H1 (cell line): Measurements from ENCODE around the gene SP5. TPM values are rescaled to one million over a fixed set of nuclear protein-coding genes. Genes with fewer than 3 reads are reported as not detected.

ENCODE experiments used
- CTCF ChIA-PET: fragments of 300-600 bp; sonication (Branson Sonifier 250); formaldehyde crosslinking; loops from one replicate; lab custom pipeline; 2021; ENCODE audit not compliant: partially characterized antibody; lab: Charles Lee
- POLR2A ChIA-PET: fragments of 300-600 bp; sonication (Branson Sonifier 250); formaldehyde crosslinking; loops from one replicate; lab custom pipeline; 2021; ENCODE audit warnings: inconsistent platforms; ENCODE audit not compliant: partially characterized antibody; lab: Charles Lee
- DNase-seq, 2 experiments: peaks; one replicate each; pipeline versions ENCODE4 v3.0.0 to v3.0.0-alpha.2; 2010 to 2022; ENCODE audit warnings: low spot score in 2 of 2, low read depth in 1 of 2, mixed read lengths in 1 of 2
- FAIRE-seq: peaks from 2 replicates; lab custom pipeline; 2011; peaks lifted over from hg19 to GRCh38; lab: Jason Lieb, UNC
- H2AFZ ChIP-seq: 2 replicates; pipeline ENCODE4 v1.8.1; 2012; ENCODE audit warnings: low read length, inconsistent platforms
- H2AK5ac ChIP-seq: 2 replicates; pipeline ENCODE4 v1.6.1; 2013; ENCODE audit warnings: low read depth, low read length
- H2BK120ac ChIP-seq: replicated peaks from 2 replicates; pipeline ENCODE3; 2013; ENCODE audit warnings: low read depth, low read length, inconsistent platforms
- H2BK12ac ChIP-seq: 2 replicates; pipeline ENCODE4 v1.6.1; 2013; ENCODE audit warnings: low read depth, low read length
- H2BK15ac ChIP-seq: 2 replicates; pipeline ENCODE4 v1.6.1; 2013; ENCODE audit warnings: low read length
- H2BK20ac ChIP-seq: 2 replicates; pipeline ENCODE4 v1.6.1; 2013; ENCODE audit warnings: low read length
- H2BK5ac ChIP-seq: 2 replicates; pipeline ENCODE4 v1.6.1; 2013; ENCODE audit warnings: low read depth, low read length
- H3K14ac ChIP-seq: 2 replicates; pipeline ENCODE4 v1.6.1; 2013; ENCODE audit warnings: inconsistent platforms; ENCODE audit not compliant: insufficient read length
- H3K18ac ChIP-seq: 2 replicates; pipeline ENCODE4 v1.6.1; 2013; ENCODE audit warnings: low read length; ENCODE audit errors: extremely low read depth
- H3K23ac ChIP-seq: 2 replicates; pipeline ENCODE4 v1.6.1; 2013; ENCODE audit warnings: inconsistent platforms; ENCODE audit not compliant: insufficient read length
- H3K23me2 ChIP-seq: 2 replicates; pipeline ENCODE4 v1.6.1; 2013; ENCODE audit warnings: low read depth, low read length
- H3K27ac ChIP-seq: 2 replicates; pipeline ENCODE4 v1.6.1; 2011; ENCODE audit warnings: low read depth, low read length, inconsistent platforms
- H3K27me3 ChIP-seq, 4 experiments: replicated peaks in 1 of 4; 1 replicate in 1 of 4; 2 replicates in 3 of 4; pipeline versions ENCODE4 v1.6.1 to v1.8.1; 2011 to 2013; ENCODE audit warnings: low read length in 3 of 4, mild to moderate bottlenecking in 3 of 4, inconsistent platforms in 2 of 4, mixed read lengths in 2 of 4, moderate library complexity in 1 of 4; ENCODE audit not compliant: control insufficient read depth in 3 of 4, insufficient read depth in 3 of 4; ENCODE audit errors: extremely low read depth in 1 of 4
- H3K36me3 ChIP-seq, 4 experiments: 2 replicates each; pipeline versions ENCODE4 v1.6.1 to v1.8.1; 2011 to 2013; ENCODE audit warnings: mild to moderate bottlenecking in 4 of 4, low read length in 3 of 4, moderate library complexity in 2 of 4, control low read depth in 1 of 4, inconsistent platforms in 1 of 4; ENCODE audit not compliant: insufficient read depth in 4 of 4, control insufficient read depth in 2 of 4
- H3K4ac ChIP-seq: replicated peaks from 2 replicates; pipeline ENCODE3; 2013; ENCODE audit warnings: low read length, low read depth, mixed read lengths, inconsistent platforms; ENCODE audit not compliant: insufficient read length
- H3K4me1 ChIP-seq, 4 experiments: replicated peaks in 1 of 4; 1 replicate in 1 of 4; 2 replicates in 3 of 4; pipeline versions ENCODE4 v1.6.1 to v1.8.1; 2011 to 2013; ENCODE audit warnings: low read length in 3 of 4, inconsistent platforms in 2 of 4, mixed read lengths in 1 of 4; ENCODE audit not compliant: insufficient read depth in 4 of 4, control insufficient read depth in 3 of 4
- H3K4me2 ChIP-seq, 2 experiments: 2 replicates each; pipeline versions ENCODE4 v1.6.1 to v1.8.1; 2011 to 2013; ENCODE audit warnings: low read depth in 2 of 2, low read length in 2 of 2, control low read depth in 1 of 2, inconsistent platforms in 1 of 2, mild to moderate bottlenecking in 1 of 2; ENCODE audit not compliant: insufficient read depth in 1 of 2
- H3K4me3 ChIP-seq, 4 experiments: fragments of 200-600, 300-600 bp in 1 of 4; sonication (generic), shearing (Covaris generic), sonication (Bioruptor Twin) in 1 of 4; 2 replicates each; pipeline versions ENCODE4 v1.5.1 to v1.8.1; 2011 to 2016; ENCODE audit warnings: low read length in 4 of 4, low read depth in 3 of 4, control low read depth in 2 of 4, inconsistent platforms in 2 of 4, mild to moderate bottlenecking in 2 of 4, mixed read lengths in 1 of 4, moderate library complexity in 1 of 4; ENCODE audit not compliant: insufficient read depth in 2 of 4; ENCODE audit errors: extremely low read depth in 1 of 4
- H3K56ac ChIP-seq: replicated peaks from 2 replicates; pipeline ENCODE3; 2013; ENCODE audit warnings: low read depth, mild to moderate bottlenecking, mixed read lengths, low read length, inconsistent platforms; ENCODE audit not compliant: insufficient read length
- H3K79me1 ChIP-seq: 2 replicates; pipeline ENCODE4 v1.6.1; 2013; ENCODE audit warnings: low read depth, low read length, control low read depth
- H3K79me2 ChIP-seq, 2 experiments: 2 replicates each; pipeline versions ENCODE4 v1.6.1 to v1.8.1; 2012 to 2013; ENCODE audit warnings: low read length in 2 of 2, mild to moderate bottlenecking in 2 of 2, inconsistent platforms in 1 of 2; ENCODE audit not compliant: insufficient read depth in 2 of 2, control insufficient read depth in 1 of 2
- H3K9ac ChIP-seq, 4 experiments: replicated peaks in 1 of 4; 1 replicate in 1 of 4; 2 replicates in 3 of 4; pipeline versions ENCODE4 v1.6.1 to v1.8.1; 2011 to 2013; ENCODE audit warnings: low read depth in 3 of 4, low read length in 3 of 4, control low read depth in 2 of 4, mild to moderate bottlenecking in 2 of 4, moderate library complexity in 2 of 4, inconsistent platforms in 1 of 4; ENCODE audit errors: extremely low read depth in 1 of 4
- H3K9me3 ChIP-seq, 2 experiments: 2 replicates each; pipeline versions ENCODE4 v1.6.1 to v1.8.1; 2012 to 2013; ENCODE audit warnings: mild to moderate bottlenecking in 2 of 2, moderate library complexity in 2 of 2, control low read depth in 1 of 2, inconsistent platforms in 1 of 2, low read depth in 1 of 2, low read length in 1 of 2, mixed read lengths in 1 of 2; ENCODE audit not compliant: insufficient read depth in 2 of 2
- H4K20me1 ChIP-seq, 2 experiments: replicated peaks in 1 of 2; 2 replicates each; pipeline versions ENCODE3 to v1.8.1; 2011 to 2013; ENCODE audit warnings: inconsistent platforms in 2 of 2, low read length in 2 of 2, mild to moderate bottlenecking in 1 of 2; ENCODE audit not compliant: insufficient read depth in 2 of 2, control insufficient read depth in 1 of 2
- H4K5ac ChIP-seq: 2 replicates; pipeline ENCODE4 v1.6.1; 2013; ENCODE audit warnings: low read length, low read depth, mixed read lengths, inconsistent platforms; ENCODE audit not compliant: insufficient read length
- H4K8ac ChIP-seq: 2 replicates; pipeline ENCODE4 v1.8.0; 2013; ENCODE audit warnings: mild to moderate bottlenecking, moderate library complexity, low read length, inconsistent platforms; ENCODE audit not compliant: insufficient read depth; ENCODE audit errors: extremely low read depth
- H4K91ac ChIP-seq: replicated peaks from 2 replicates; pipeline ENCODE3; 2013; ENCODE audit warnings: low read length, mixed read lengths, inconsistent platforms; ENCODE audit not compliant: insufficient read length
- CBX5 ChIP-seq: fragments of 300-800, 300-1000 bp; sonication (generic); IDR thresholded peaks from 2 replicates; pipeline ENCODE4 v1.7.1; 2016; ENCODE audit warnings: antibody characterized with exemption, low read length, low read depth
- CHD2 ChIP-seq: IDR thresholded peaks from 2 replicates; pipeline ENCODE4 v1.6.1; 2012; ENCODE audit warnings: low read length, improper control_type of control experiment
- CTBP2 ChIP-seq: IDR thresholded peaks from 2 replicates; pipeline ENCODE4 v1.7.0; 2011; ENCODE audit warnings: borderline replicate concordance, mild to moderate bottlenecking, moderate library complexity, mixed read lengths, low read length; ENCODE audit not compliant: insufficient read depth, insufficient read length
- EZH2 ChIP-seq: fragments of 200-600 bp; sonication (generic); IDR thresholded peaks from 2 replicates; pipeline ENCODE4 v1.7.1; 2012; ENCODE audit warnings: low read depth, mild to moderate bottlenecking, moderate library complexity, low read length, inconsistent platforms; ENCODE audit not compliant: severe bottlenecking
- FOSL1 ChIP-seq: IDR thresholded peaks from 2 replicates; pipeline ENCODE4 v1.6.1; 2011; ENCODE audit warnings: mild to moderate bottlenecking, low read depth, low read length, moderate library complexity; ENCODE audit not compliant: insufficient read depth
- GTF2F1 ChIP-seq: IDR thresholded peaks from 2 replicates; pipeline ENCODE4 v1.6.1; 2012; ENCODE audit warnings: low read depth, low read length, improper control_type of control experiment, borderline replicate concordance
- KDM5A ChIP-seq: fragments of 200-600 bp; IDR thresholded peaks from 2 replicates; pipeline ENCODE4 v1.7.1; 2012; ENCODE audit warnings: mild to moderate bottlenecking, low read length, inconsistent platforms, mixed read lengths
- MAFK ChIP-seq: IDR thresholded peaks from 2 replicates; pipeline ENCODE4 v1.6.1; 2012; ENCODE audit warnings: low read depth, mild to moderate bottlenecking, improper control_type of control experiment, low read length
- POLR2A ChIP-seq, 2 experiments: IDR thresholded peaks; 1 replicate in 1 of 2; 2 replicates in 1 of 2; pipeline ENCODE4 v1.6.1; 2011; ENCODE audit warnings: low read depth in 2 of 2, low read length in 2 of 2, mild to moderate bottlenecking in 2 of 2; ENCODE audit errors: control extremely low read depth in 1 of 2
- RAD21 ChIP-seq, 2 experiments: IDR thresholded peaks in 1 of 2; conservative IDR thresholded peaks in 1 of 2; 2 replicates each; pipeline ENCODE4 v1.6.1; 2011; ENCODE audit warnings: low read depth in 2 of 2, low read length in 2 of 2, improper control_type of control experiment in 1 of 2, inconsistent platforms in 1 of 2, mild to moderate bottlenecking in 1 of 2, moderate library complexity in 1 of 2
- SIN3A ChIP-seq, 2 experiments: IDR thresholded peaks in 1 of 2; conservative IDR thresholded peaks in 1 of 2; 2 replicates each; pipeline ENCODE4 v1.6.1; 2011 to 2012; ENCODE audit warnings: low read length in 2 of 2, improper control_type of control experiment in 1 of 2, low read depth in 1 of 2, mild to moderate bottlenecking in 1 of 2
- SP4 ChIP-seq: IDR thresholded peaks from 2 replicates; pipeline ENCODE4 v1.6.1; 2012; ENCODE audit warnings: low read length, inconsistent platforms
- WGBS, 2 experiments: shearing (Covaris generic) in 1 of 2; methylation state at CpG; one replicate each; pipeline versions ENCODE4 v1.1.6 to v1.1.7; 2013 to 2015; ENCODE audit warnings: low lambda C conversion rate in 2 of 2, mixed read lengths in 2 of 2, inconsistent platforms in 1 of 2, low coverage in 1 of 2, missing lambda C conversion rate in 1 of 2; ENCODE audit not compliant: insufficient replicate concordance in 2 of 2, insufficient coverage in 1 of 2, insufficient read length in 1 of 2; ENCODE audit errors: extremely low coverage in 1 of 2, missing lambda C conversion rate in 1 of 2; 5-methylcytosine and 5-hydroxymethylcytosine counted together
- polyA plus RNA-seq, 7 experiments: library from polyadenylated mRNA; depleted of rRNA in 3 of 7; stranded (reverse) in 5 of 7; unstranded in 2 of 7; fragments of >200 nt in 5 of 7; fragments of 200-250 nt in 2 of 7; gene quantifications; 1 replicate in 5 of 7; 2 replicates in 1 of 7; 4 replicates in 1 of 7; pipeline versions ENCODE4 v1.2.1 to v1.2.3, GENCODE V29; 2011 to 2013; ENCODE audit warnings: missing spikeins in 2 of 7, mixed read lengths in 2 of 7
- total RNA-seq: library from RNA; stranded (reverse); fragmentation: NEBNext Ultra II Directional; extraction: Animal tissue kit (Norgen Biotek cat#: 25700); gene quantifications from 2 replicates; pipeline ENCODE4 v1.2.1, GENCODE V29; 2021

SP5 gene
- total and polyA plus RNA-seq, 2 of the 8 experiments (the other 6 are each of a cell fraction or from before 2014, with no cell fraction given), result 0.17 TPM; not detected in 1

- H3K27ac ChIP-seq, result no peak overlapping the region
- no peak for DNase-seq
- no peak overlapping the region for H3K23ac ChIP-seq
These were observed 49.4 kb upstream of the SP5 start for GRCh38 chr2:170665743-170666142.

More at GRCh38 chr2:170665743-170666142, 49.4 kb upstream of the SP5 start:
- no peak overlapping the region for H3K14ac ChIP-seq
- H3K36me3 ChIP-seq, result no peaks in the 10 kb centered on the region
- no peak overlapping the region for H4K8ac ChIP-seq
- H2BK12ac ChIP-seq, result no peak overlapping the region
- TF ChIP-seq GTF2F1 (no peak), SP4 (no peak), EZH2 (no peak), SIN3A (conservative IDR thresholded peaks at IDR 0.05 in 1 of 2, IDR thresholded peaks at IDR 0.05 in 1 of 2; ENCODE audit: low read depth in 1 of 2, low read length in 2 of 2) (no peak), RAD21 (IDR thresholded peaks at IDR 0.05 in 1 of 2, conservative IDR thresholded peaks at IDR 0.05 in 1 of 2; ENCODE audit: low read depth in 2 of 2, low read length in 2 of 2) (no peak), FOSL1 (no peak), MAFK (no peak), CHD2 (no peak), KDM5A (no peak), CBX5 (no peak), POLR2A (IDR thresholded peaks at IDR 0.05; ENCODE audit: control extremely low read depth in 1 of 2, low read depth in 2 of 2, low read length in 2 of 2) (no peak), CTBP2 (no peak)
- FAIRE-seq, result no peak
- no peak overlapping the region for H3K4me2 ChIP-seq
- H3K18ac ChIP-seq, result no peak overlapping the region
- H4K91ac ChIP-seq, result no peak overlapping the region
- no peak overlapping the region for H2AK5ac ChIP-seq
- H3K27me3 ChIP-seq, result no peaks in the 10 kb centered on the region
- H2BK5ac ChIP-seq, result no peak overlapping the region
- no peaks in the 10 kb centered on the region for H3K79me1 ChIP-seq
- no peak overlapping the region for H2BK20ac ChIP-seq
- WGBS, 2 experiments, result 83 to 100% methylated on average over 1 to 5 of the region's 5 CpGs
- POLR2A ChIA-PET, result no interaction called here
- no peak overlapping the region for H3K56ac ChIP-seq
- no peak overlapping the region for H4K5ac ChIP-seq
- no peak overlapping the region for H3K4me3 ChIP-seq
- H2BK120ac ChIP-seq, result no peak overlapping the region
- H4K20me1 ChIP-seq, result no peaks in the 10 kb centered on the region
- no peak overlapping the region for H3K4ac ChIP-seq
- H2BK15ac ChIP-seq, result no peak overlapping the region
- no peaks in the 10 kb centered on the region for H3K9me3 ChIP-seq
- no peak overlapping the region for H2AFZ ChIP-seq
- H3K79me2 ChIP-seq, result no peaks in the 10 kb centered on the region
- H3K23me2 ChIP-seq, result no peaks in the 10 kb centered on the region
- no peaks in the 10 kb centered on the region for H3K4me1 ChIP-seq
- CTCF ChIA-PET, result no interaction called here
- H3K9ac ChIP-seq, result no peak overlapping the region
